H1 (cell line): Measurements from ENCODE around the gene NOXRED1.

ENCODE experiments used
- BACH1 ChIP-seq: IDR thresholded peaks from 2 replicates; pipeline ENCODE4 v1.6.1; 2012; ENCODE audit warnings: low read length, improper control_type of control experiment
- EP300 ChIP-seq, 2 experiments: IDR thresholded peaks; 1 replicate in 1 of 2; 2 replicates in 1 of 2; pipeline ENCODE4 v1.6.1; 2011 to 2012; ENCODE audit warnings: low read depth in 2 of 2, low read length in 2 of 2, mild to moderate bottlenecking in 2 of 2, borderline replicate concordance in 1 of 2, inconsistent platforms in 1 of 2, moderate library complexity in 1 of 2
- EZH2 ChIP-seq: fragments of 200-600 bp; sonication (generic); IDR thresholded peaks from 2 replicates; pipeline ENCODE4 v1.7.1; 2012; ENCODE audit warnings: low read depth, mild to moderate bottlenecking, moderate library complexity, low read length, inconsistent platforms; ENCODE audit not compliant: severe bottlenecking
- GTF2F1 ChIP-seq: IDR thresholded peaks from 2 replicates; pipeline ENCODE4 v1.6.1; 2012; ENCODE audit warnings: low read depth, low read length, improper control_type of control experiment, borderline replicate concordance
- RFX5 ChIP-seq: IDR thresholded peaks from 2 replicates; pipeline ENCODE4 v1.6.1; 2011; ENCODE audit warnings: low read depth, low read length, improper control_type of control experiment, borderline replicate concordance
- SIN3A ChIP-seq, 2 experiments: IDR thresholded peaks in 1 of 2; conservative IDR thresholded peaks in 1 of 2; 2 replicates each; pipeline ENCODE4 v1.6.1; 2011 to 2012; ENCODE audit warnings: low read length in 2 of 2, improper control_type of control experiment in 1 of 2, low read depth in 1 of 2, mild to moderate bottlenecking in 1 of 2
- SP1 ChIP-seq: IDR thresholded peaks from 2 replicates; pipeline ENCODE4 v1.6.1; 2011; ENCODE audit warnings: low read depth, low read length
- TEAD4 ChIP-seq: IDR thresholded peaks from 2 replicates; pipeline ENCODE4 v1.6.1; 2012; ENCODE audit warnings: low read depth, low read length, inconsistent platforms, mixed read lengths
- TF ChIP-seq, protein P1 (sequence below), 3 experiments: IDR thresholded peaks; 1 replicate in 2 of 3; 2 replicates in 1 of 3; pipeline versions ENCODE4 v1.5.1 to v1.6.1; 2011; ENCODE audit warnings: low read length in 3 of 3, mild to moderate bottlenecking in 3 of 3, inconsistent platforms in 2 of 3, low read depth in 1 of 3, moderate library complexity in 1 of 3; ENCODE audit not compliant: insufficient read depth in 1 of 3; ENCODE audit errors: control extremely low read depth in 1 of 3

DNA sequence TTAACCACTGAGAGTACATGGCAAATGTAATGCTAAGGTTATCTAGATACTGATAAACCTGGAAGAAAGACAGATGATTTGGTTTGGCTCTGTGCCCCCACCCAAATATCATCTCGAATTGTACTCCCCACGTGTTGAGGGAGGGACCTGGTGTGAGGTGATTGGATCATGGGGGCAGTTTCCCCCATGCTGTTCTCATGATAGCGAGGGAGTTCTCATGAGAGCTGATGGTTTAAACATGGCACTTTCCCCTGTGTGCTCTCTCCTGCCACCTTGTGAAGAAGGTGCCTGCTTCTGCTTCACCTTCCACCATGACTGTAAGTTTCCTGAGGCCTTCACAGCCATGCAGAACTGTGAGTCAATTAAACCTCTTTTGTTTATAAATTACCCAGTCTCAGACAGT, 14.2 kb downstream of the NOXRED1 start:
- no peak for TF ChIP-seq SIN3A (conservative IDR thresholded peaks at IDR 0.05 in 1 of 2, IDR thresholded peaks at IDR 0.05 in 1 of 2; ENCODE audit: low read depth in 1 of 2, low read length in 2 of 2)
- no peak for TF ChIP-seq TEAD4
- TF ChIP-seq RFX5 = no peak
- TF ChIP-seq SP1 = no peak
- TF ChIP-seq, protein P1, sequence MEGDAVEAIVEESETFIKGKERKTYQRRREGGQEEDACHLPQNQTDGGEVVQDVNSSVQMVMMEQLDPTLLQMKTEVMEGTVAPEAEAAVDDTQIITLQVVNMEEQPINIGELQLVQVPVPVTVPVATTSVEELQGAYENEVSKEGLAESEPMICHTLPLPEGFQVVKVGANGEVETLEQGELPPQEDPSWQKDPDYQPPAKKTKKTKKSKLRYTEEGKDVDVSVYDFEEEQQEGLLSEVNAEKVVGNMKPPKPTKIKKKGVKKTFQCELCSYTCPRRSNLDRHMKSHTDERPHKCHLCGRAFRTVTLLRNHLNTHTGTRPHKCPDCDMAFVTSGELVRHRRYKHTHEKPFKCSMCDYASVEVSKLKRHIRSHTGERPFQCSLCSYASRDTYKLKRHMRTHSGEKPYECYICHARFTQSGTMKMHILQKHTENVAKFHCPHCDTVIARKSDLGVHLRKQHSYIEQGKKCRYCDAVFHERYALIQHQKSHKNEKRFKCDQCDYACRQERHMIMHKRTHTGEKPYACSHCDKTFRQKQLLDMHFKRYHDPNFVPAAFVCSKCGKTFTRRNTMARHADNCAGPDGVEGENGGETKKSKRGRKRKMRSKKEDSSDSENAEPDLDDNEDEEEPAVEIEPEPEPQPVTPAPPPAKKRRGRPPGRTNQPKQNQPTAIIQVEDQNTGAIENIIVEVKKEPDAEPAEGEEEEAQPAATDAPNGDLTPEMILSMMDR (IDR thresholded peaks at IDR 0.05; ENCODE audit: control extremely low read depth in 1 of 3, insufficient read depth in 1 of 3, low read depth in 1 of 3, low read length in 3 of 3) = peak; percentile 41 to 56 (median 52)
- TF ChIP-seq BACH1 = no peak
- no peak for TF ChIP-seq GTF2F1
- TF ChIP-seq EP300 (IDR thresholded peaks at IDR 0.05; ENCODE audit: borderline replicate concordance in 1 of 2, low read depth in 2 of 2, low read length in 2 of 2) = no peak
- no peak for TF ChIP-seq EZH2
